ENCODE data around the gene ZNF79.

The ZNF79 gene

GRCh38 chr9:127395497-127396252 lies 28.5 kb upstream of the ZNF79 start:
- Histone ChIP-seq H3K9ac (ENCODE audit: low read length) (peak overlapping the region; percentile 58), H3K9me3 (ENCODE audit: insufficient read depth, low read length) (no peaks in the 10 kb centered on the region), H3K36me3 (ENCODE audit: low read length) (no peaks in the 10 kb centered on the region), H3F3A (ENCODE audit: insufficient read depth) (no peaks in the 10 kb centered on the region), H2AFZ (ENCODE audit: low read depth, low read length, severe bottlenecking) (peak overlapping the region; percentile 86), H3K27ac (ENCODE audit: low read depth, low read length) (no peak overlapping the region), H3K9me2 (replicated peaks; ENCODE audit: insufficient read depth, low read length) (no peaks in the 10 kb centered on the region), H3K4me2 (ENCODE audit: low read depth, low read length, poor library complexity, severe bottlenecking) (peak overlapping the region; percentile 69), H3K4me3 (ENCODE audit: insufficient read depth, low read length, poor library complexity, severe bottlenecking) (peak overlapping the region; percentile 59), H3K79me2 (ENCODE audit: insufficient read depth, low read length) (0 out of 2 replicates have a peak, but pooled peaks cover 3% of the 10 kb centered on the region), H3K27me3 (ENCODE audit: low read length) (no peaks in the 10 kb centered on the region), H4K20me1 (ENCODE audit: low read depth, low read length) (no peaks in the 10 kb centered on the region)
- no peak for TF ChIP-seq CTCF (IDR thresholded peaks at IDR 0.05; ENCODE audit: insufficient read depth, low read length, poor library complexity, severe bottlenecking)
- no peak for TF ChIP-seq EZH2phosphoT487 (conservative IDR thresholded peaks at IDR 0.05; ENCODE audit: low read length)

- H3K79me2 ChIP-seq (ENCODE audit: insufficient read depth, low read length): 0 out of 2 replicates have a peak, but pooled peaks cover 3% of the 10 kb centered on the region
- no peaks in the 10 kb centered on the region for H3F3A ChIP-seq (ENCODE audit: insufficient read depth)
- H3K36me3 ChIP-seq (ENCODE audit: low read length): no peaks in the 10 kb centered on the region
- H3K9me2 ChIP-seq (replicated peaks; ENCODE audit: insufficient read depth, low read length): no peaks in the 10 kb centered on the region
- no peak overlapping the region for H3K27ac ChIP-seq (ENCODE audit: low read depth, low read length)
- TF ChIP-seq CTCF (IDR thresholded peaks at IDR 0.05; ENCODE audit: insufficient read depth, low read length, poor library complexity, severe bottlenecking): no peak
- TF ChIP-seq EZH2phosphoT487 (conservative IDR thresholded peaks at IDR 0.05; ENCODE audit: low read length): no peak
- peak overlapping the region; percentile 86 for H2AFZ ChIP-seq (ENCODE audit: low read depth, low read length, severe bottlenecking)
- no peaks in the 10 kb centered on the region for H3K9me3 ChIP-seq (ENCODE audit: insufficient read depth, low read length)
- no peaks in the 10 kb centered on the region for H3K27me3 ChIP-seq (ENCODE audit: low read length)
- no peaks in the 10 kb centered on the region for H4K20me1 ChIP-seq (ENCODE audit: low read depth, low read length)
- peak overlapping the region; percentile 69 for H3K4me2 ChIP-seq (ENCODE audit: low read depth, low read length, poor library complexity, severe bottlenecking)
- peak overlapping the region; percentile 59 for H3K4me3 ChIP-seq (ENCODE audit: insufficient read depth, low read length, poor library complexity, severe bottlenecking)
- peak overlapping the region; percentile 58 for H3K9ac ChIP-seq (ENCODE audit: low read length)
These were observed 27.9 kb upstream of the ZNF79 start for GRCh38 chr9:127396253-127396807.

- Histone ChIP-seq H3K27me3 (ENCODE audit: low read length) (no peaks in the 10 kb centered on the region), H3K27ac (ENCODE audit: low read depth, low read length) (peak within 1 kb of the TSS; percentile 69), H3K79me2 (ENCODE audit: insufficient read depth, low read length) (0 out of 2 replicates have a peak, but pooled peaks cover 3% of the 10 kb centered on the region), H3F3A (ENCODE audit: insufficient read depth) (no peaks in the 10 kb centered on the region), H3K9me2 (replicated peaks; ENCODE audit: insufficient read depth, low read length) (no peaks in the 10 kb centered on the region), H3K4me2 (ENCODE audit: low read depth, low read length, poor library complexity, severe bottlenecking) (peak within 1 kb of the TSS; percentile 73), H4K20me1 (ENCODE audit: low read depth, low read length) (no peaks in the 10 kb centered on the region), H2AFZ (ENCODE audit: low read depth, low read length, severe bottlenecking) (peak within 1 kb of the TSS; percentile 86), H3K9ac (ENCODE audit: low read length) (peak within 1 kb of the TSS; percentile 82), H3K4me3 (ENCODE audit: insufficient read depth, low read length, poor library complexity, severe bottlenecking) (peak within 1 kb of the TSS; percentile 86), H3K36me3 (ENCODE audit: low read length) (no peaks in the 10 kb centered on the region), H3K9me3 (ENCODE audit: insufficient read depth, low read length) (no peaks in the 10 kb centered on the region)
- TF ChIP-seq CTCF (IDR thresholded peaks at IDR 0.05; ENCODE audit: insufficient read depth, low read length, poor library complexity, severe bottlenecking) (no peak), EZH2phosphoT487 (conservative IDR thresholded peaks at IDR 0.05; ENCODE audit: low read length) (no peak)
These were observed 27.2 kb upstream of the ZNF79 start, which contains the start of gene SLC2A8 for GRCh38 chr9:127396808-127397645. SLC2A8 (plus strand) TSS chr9:127397169; CDS start chr9:127397231, 62 bp downstream.
